ENCODE data around the gene TBKBP1. TPM values are rescaled to one million over a fixed set of nuclear protein-coding genes. Genes with fewer than 3 reads are reported as not detected.

TBKBP1 gene, protein sequence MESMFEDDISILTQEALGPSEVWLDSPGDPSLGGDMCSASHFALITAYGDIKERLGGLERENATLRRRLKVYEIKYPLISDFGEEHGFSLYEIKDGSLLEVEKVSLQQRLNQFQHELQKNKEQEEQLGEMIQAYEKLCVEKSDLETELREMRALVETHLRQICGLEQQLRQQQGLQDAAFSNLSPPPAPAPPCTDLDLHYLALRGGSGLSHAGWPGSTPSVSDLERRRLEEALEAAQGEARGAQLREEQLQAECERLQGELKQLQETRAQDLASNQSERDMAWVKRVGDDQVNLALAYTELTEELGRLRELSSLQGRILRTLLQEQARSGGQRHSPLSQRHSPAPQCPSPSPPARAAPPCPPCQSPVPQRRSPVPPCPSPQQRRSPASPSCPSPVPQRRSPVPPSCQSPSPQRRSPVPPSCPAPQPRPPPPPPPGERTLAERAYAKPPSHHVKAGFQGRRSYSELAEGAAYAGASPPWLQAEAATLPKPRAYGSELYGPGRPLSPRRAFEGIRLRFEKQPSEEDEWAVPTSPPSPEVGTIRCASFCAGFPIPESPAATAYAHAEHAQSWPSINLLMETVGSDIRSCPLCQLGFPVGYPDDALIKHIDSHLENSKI
- total RNA-seq, result 1.2 and 9.0 TPM in 2 replicates

GRCh38 chr17:47693731-47694580 lies at the start of gene TBKBP1:
Gene TBKBP1, plus strand, starts transcription at chr17:47694161. Its CDS starts 1,952 bp downstream, at chr17:47696113.

DNA sequence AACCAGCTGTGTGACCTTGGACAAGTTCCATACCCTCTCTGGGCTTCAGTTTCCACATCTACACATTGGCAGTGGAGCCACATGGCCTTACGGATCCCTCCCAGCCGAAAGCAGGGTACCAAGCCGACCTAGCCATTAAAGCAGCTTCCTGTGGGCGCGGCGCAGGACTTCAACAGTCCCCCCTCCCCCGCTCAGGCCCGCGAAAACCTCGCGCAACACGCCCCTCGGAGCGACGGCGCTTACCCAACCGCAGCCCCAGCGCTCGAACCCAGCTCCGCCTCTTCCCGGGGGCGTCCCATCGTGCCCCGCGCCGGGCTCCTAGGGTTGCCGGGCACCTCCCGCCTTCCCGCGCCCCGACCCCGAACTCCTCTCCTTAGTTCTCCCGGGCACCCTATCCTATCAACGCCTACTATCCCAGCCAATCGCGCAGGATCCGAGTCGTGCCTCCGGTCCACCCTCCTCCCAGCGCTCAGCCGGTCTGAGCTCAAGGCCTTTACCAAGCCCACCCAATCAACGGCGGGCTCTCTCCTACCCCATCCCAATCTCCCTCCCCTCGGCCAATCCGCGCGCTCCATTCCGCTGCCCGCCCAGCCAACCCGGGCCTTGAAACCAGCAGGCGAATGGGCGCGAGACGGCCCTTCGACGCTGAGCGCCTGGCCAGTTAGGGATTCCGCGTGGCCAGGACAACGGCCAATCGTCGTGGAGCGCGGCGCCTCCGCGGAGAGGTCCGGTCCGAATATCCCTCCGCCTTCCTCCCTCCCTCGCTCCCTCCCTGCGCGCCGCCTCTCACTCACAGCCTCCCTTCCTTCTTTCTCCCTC lies 44.6 kb upstream of the TBKBP1 start, which contains the start of gene KPNB1:
KPNB1 (plus strand) TSS at position 767 of the 819 bp plus-strand sequence. CDS start 326 bp downstream, outside the sequence.

GRCh38 chr17:47733047-47733673 lies 39.2 kb downstream of the TBKBP1 start, which contains the start of gene TBX21:
Gene TBX21, plus strand, starts transcription at chr17:47733236. Its CDS starts 219 bp downstream, at chr17:47733455.

Other genes starting within 250 kb of the TBKBP1 start
- gene NPEPPS, start 163.1 kb upstream of the TBKBP1 start, total RNA-seq, result 78.2 and 137 TPM in 2 replicates
- gene KPNB1, start 44.2 kb upstream of the TBKBP1 start, total RNA-seq, result 339 and 614 TPM in 2 replicates
- not detected in 2 replicates for gene TBX21, start 39.1 kb downstream of the TBKBP1 start, total RNA-seq
- gene OSBPL7, start 127.6 kb downstream of the TBKBP1 start, total RNA-seq, result 4.2 and 9.6 TPM in 2 replicates
- 14.4 and 26.6 TPM in 2 replicates for gene MRPL10, start 137.4 kb downstream of the TBKBP1 start, total RNA-seq
- 0.19 TPM in 1 of 2 replicates, not detected in the other for gene LRRC46, start 137.5 kb downstream of the TBKBP1 start, total RNA-seq
- 18.2 and 32.7 TPM in 2 replicates for gene SCRN2, start 147.1 kb downstream of the TBKBP1 start, total RNA-seq
- gene SP6, start 157.0 kb downstream of the TBKBP1 start, total RNA-seq, result under 0.01 and 0.56 TPM in 2 replicates
- gene SP2, start 202.1 kb downstream of the TBKBP1 start, total RNA-seq, result 0.19 and 0.28 TPM in 2 replicates
- gene PNPO, start 247.4 kb downstream of the TBKBP1 start, total RNA-seq, result 40.0 and 59.6 TPM in 2 replicates